Kidney glomerular epithelial cell (primary cell): ENCODE results near the gene DOLPP1.

Experiments
- DNase-seq: peaks from one replicate; lab custom pipeline; 2025; lab: John Stamatoyannopoulos, UW

The DOLPP1 gene

DNA sequence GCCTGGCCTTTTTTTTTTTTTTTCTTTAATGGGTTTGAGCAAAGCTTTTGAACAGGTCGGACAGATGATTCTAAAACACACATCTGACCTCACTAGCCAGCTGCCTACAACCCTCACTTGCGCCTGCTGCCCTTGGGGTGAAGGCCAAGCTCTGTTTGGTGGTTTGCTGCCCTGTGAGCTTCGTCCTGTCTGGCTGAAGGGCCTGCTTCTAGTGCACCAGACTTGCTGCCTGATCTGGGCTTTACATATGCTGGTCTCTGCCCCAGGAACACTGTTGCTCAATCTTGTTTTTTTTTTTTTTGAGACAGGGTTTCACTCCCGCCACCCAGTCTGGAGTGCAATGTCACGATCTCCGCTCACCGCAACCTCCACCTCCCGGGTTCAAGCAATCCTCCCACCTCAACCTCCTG is 16.4 kb upstream of the DOLPP1 start:
- no peak for DNase-seq

DNA sequence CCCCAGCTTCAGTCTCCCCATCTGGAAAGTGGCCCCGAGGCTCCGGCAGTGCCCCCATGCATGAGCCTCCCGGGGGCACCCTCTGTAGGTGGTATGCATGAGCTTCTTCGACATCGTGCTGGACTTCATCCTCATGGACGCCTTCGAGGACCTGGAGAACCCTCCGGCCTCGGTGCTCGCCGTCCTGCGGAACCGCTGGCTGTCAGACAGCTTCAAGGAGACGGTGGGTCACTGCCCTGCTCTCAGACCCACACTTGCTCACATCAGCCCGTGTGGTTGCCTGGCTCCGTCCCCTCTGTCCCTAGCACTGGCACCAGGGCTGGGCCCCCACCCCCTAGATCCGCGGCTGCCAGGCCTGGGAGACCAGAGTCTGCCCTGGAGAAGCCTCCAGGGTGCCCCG is 12.8 kb upstream of the DOLPP1 start:
- DNase-seq, result no peak

DNA sequence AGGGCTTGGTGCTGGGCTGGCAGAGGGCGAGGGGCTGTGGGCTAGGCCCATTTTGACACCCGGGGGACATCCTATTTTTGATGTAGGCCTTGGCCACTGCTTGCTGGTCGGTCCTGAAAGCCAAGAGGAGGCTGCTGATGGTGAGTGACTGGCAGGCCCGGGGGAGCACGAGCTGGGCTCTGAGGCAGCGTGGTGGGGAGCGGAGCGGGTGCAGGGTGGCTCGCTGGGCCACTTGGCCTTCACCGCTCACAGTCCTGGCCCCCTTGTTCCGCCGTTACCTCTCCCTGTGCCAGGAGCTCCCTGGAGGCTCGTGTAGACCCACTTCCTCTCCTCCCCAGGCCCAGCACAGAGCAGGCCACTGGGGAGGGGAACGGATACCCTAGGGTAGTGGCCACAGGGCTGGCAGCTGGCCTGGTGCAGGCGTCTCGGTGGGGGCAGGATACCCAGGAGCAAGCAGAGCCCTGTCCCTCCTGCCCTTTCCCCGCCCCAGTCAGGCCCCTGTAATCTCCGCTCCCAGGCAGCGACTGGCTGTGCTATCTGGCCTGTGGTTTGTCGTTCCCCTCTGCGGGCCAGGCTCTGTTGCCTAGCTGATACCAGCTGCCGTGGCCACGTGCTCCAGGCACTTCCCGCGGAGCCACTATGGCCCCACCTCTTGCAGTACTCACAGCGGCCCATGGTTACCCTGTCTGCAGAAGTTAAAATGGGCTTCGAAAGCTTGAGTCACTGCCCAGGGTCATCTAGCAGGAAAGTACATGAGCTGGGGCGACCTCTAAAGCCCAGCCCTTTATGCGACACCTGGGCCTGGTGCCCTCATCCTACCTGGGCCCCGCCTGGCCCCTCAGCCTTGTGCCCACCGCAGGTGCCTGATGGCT is 11.7 kb upstream of the DOLPP1 start:
- no peak for DNase-seq

DNA sequence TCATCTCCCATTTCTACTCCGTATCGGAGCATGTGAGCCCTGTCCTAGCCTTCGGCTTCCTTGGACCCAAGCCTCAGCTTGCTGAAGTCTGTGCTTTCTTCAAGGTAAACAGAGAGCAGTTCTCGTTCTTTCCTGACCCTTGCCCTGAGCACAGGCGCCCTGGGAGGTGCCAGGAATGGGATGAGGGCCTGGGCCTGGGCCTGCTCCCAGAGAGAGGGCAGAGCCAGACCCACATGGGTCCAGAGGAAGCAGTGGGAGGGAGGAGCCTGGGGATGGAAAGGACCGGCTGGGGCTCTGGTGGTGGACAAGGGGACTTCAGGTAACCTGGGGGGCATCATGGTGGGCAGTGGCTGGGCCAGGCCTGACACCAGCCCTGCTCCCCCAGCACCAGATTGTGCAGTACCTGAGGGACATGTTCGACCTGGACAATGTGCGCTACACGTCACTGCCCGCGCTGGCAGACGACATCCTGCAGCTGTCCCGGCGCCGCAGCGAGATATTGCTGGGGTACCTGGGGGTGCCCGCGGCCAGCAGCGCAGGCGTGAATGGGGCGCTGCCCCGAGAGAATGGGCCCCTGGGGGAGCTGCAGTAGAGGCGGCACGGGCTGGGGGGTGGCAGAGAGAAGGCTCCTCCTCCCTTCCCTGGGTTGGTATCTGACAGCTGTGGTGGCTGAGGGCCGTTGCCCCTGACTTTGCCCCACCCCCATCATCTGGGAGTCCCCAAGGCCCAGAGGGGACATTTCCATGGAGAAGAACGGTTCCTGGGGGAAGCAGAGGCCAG is 10.9 kb upstream of the DOLPP1 start:
- no peak for DNase-seq

DNA sequence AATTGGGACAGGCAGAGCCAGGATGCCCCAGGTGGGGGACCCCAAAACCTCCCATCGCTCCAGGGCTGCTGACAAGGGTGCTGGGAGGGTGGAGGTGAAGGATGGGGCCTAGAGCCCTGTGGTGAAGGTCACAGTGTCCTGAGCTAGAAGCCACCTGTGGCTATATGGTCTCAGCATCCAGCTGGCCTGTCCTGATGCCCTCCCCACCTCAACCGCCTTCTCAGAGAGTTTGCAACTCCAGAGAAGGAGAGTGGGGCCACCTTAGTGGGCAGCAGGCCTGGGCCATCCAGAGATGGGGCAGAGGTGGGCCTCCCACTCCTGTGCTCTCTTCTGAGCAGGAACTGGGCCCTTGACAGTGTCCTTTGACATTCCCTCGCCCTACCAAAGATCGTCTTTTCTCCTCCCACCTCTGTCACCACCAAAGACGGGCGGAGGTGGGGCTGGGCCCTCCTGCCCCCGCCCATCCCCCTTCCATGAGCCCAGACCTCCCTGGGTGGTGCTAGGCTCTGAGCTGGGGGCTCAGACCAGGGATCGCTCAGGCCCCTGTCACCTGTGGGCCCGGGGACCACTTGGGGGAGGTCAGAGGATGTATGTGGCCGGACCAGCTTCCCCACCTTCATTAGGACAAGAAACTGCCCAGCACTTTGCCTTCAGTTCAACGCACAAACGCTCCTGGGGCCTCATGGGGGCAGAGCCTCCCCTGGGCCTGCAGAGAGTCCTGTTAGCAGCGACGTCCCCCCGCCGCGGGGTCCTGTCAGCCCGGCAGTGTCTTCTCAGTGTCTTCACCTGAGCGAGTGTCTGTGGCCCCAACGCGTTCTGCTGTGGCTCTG is 10.0 kb upstream of the DOLPP1 start:
- no peak for DNase-seq

DNA sequence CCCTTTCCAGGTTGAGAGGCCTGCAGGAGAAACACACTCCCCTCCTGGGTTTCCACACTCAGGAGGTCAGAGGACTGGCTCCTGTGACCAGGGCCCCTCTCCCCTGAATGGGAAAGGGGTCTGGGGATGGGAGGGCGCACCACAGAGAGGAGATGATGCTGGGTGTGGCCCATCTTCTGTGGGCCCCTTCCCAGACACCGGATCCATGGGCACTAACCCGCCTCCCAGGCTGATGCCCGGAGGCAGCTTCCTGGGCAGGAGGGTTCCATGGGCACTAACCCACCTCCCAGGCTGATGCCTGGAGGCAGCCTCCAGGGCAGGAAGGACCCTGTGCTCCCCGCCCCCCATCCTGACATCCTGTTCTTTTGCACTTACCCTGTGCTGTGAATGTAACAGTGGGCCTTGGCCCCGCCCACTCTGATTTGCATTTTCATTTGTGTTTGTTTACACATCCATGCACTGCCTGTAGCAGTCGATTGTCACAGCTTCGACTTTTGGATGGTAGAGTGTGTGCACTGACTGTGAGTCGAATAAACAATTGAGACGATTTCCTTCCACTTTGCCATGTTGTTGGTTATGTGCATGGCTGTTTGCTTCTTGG is 9.3 kb upstream of the DOLPP1 start:
- DNase-seq, result no peak

DNA sequence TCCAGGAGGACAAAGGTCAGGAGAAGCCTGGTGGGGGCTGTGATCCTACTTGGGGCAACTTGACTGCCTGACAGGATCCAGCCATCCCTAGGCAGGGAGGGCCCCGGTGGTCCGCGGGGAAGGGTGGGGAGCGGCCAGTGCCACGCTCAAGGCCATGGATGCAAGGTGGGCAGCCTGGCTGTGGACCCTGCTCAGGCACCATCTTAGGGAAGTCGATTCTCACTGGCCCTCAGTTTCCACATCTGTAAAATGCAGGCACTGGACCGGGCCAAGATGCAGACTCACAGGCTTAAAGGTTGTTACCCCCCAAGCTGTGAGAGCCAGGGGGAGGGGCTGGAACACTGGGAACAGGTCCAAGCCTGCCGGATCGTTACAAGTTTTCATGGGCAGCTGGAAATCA is 8.7 kb upstream of the DOLPP1 start:
- no peak for DNase-seq

DNA sequence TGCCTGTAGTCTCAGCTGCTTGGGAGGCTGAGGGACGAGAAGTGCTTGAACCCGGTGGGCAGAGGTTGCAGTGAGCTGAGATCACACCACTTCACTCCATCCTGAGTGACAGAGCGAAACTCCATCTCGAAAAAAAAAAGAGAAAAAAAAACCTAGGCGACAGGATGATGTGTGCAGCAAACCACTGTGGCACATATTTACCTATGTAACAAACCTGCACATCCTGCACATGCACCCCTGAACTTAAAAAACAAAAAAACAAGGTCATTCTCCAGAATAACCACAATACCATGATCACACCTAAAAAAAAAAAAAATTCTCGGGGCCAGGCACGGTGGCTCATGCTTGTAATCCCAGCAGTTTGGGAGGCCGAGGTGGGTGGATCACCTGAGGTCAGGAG is 7.5 kb upstream of the DOLPP1 start:
- no peak for DNase-seq

DNA sequence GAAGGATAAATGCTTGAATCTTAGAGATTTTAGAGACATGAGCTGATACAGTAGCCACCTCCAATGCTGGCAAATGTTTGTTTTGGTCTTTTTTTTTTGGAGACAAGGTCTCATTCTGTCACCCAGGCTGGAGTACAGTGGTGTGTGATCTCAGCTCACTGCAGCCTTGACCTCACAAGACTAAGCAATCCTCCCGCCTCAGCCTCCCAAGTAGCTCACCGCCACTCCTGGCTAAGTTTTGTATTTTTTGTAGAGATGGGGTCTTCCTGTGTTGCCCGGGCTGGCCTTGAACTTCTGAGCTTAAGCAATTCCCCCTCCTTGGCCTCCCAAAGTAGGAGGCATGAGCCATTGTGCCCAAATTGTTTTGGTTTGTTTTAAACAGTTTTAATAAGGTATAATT is 6.8 kb upstream of the DOLPP1 start:
- DNase-seq, result no peak

DNA sequence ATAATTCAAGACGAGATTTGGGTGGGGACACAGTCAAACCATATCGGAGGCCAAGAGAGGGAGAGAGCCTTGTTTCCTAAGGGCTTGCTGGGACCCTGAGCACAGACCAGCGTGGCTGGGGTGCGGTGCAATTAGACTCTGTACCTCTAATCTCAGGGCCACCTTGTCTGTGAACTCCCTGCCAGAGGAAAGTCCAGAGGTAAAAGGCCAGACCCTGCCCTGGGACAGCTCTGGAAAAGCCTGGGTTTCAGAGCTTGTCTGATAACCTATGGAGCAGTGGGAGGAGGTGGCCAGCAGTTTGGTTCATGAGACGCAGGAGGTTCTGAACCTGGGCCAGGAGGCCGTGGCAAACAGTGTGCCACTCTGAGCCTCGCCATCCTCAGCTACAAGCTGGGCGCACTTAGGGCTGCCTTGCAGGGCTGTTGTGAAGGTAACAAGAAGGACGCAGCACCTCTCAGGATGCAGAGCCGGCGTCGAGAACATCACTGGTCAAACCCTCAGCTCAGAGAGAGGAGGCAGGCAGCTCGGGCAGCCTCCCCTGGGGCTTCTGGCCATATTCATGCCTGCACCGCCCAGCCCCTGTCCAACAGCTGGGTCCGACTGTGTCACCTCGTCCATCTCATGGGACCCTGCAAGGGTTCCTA is 4.8 kb upstream of the DOLPP1 start:
- no peak for DNase-seq

DNA sequence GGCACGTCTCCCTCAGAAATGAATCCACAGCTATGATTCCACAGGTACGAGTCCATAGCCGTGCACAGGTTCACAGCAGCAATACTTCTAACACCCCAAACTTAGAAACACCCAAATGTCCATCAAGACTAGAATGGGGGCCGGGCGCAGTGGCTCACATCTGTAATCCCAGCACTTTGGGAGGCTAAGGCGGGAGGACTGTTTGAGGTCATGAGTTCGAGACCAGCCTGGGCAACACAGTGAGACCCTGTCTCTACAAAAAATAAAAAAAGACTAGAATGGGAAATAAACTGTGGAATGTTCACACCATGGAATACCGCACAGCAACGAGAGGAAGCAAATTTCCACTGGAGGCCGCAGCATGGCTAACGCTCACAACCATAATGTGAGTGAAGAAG is 4.3 kb upstream of the DOLPP1 start:
- DNase-seq, result no peak

DNA sequence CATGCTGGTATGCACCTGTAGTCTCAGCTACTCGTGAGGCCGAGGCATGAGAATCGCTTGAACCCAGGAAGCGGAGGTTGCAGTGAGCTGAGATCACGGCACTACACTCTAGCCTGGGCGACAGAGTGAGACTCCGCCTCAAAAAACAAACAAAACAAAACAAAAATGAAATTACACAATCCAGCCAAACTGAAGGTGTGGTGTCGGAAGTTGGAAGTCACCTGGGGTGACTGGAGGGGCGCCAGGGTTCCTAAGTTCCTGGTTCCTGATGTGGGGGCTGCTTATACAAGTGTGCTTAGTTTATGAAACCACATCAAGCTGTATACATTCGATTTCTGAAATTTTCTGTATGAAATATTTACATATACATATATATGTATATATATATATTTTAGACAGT is 3.7 kb upstream of the DOLPP1 start:
- no peak for DNase-seq

DNA sequence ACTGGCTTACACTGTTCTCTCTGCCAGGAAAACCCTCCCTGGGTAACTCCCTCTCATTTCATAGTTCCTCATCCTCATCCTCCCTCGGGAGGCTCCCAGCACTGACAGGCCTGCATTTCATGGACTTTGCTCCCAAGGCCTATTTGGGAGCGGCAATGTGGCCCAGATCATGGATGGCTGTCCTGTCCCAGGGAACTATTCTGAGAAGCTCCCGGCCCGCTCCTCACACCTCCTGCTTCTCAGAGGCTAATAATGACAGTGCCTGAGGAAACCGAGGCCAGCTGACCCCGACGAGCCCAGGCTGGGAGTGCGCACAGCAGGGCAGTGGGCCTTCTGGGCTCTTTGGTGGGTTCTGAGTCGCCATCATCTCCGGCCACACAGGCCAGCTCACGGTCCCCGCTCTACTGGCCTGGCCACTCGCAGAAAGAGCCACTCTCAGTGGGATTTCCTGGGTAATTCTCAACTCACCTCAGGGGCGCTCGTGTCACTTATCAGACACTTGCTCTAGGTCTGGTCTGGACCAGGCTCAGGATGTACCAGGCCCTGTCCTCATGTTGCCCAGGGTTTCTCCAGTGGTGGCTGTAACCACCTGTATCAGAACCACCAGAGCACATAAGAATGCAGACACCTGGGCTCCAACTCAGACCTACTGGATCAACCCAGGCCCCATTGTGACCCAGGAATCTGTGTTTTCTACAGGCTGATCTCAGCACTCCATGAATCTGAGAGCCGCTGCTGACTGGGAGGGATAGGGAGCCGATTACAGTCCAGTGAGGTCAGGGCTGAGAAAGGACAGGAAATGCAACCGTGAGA is 2.0 kb upstream of the DOLPP1 start:
- no peak for DNase-seq

DNA sequence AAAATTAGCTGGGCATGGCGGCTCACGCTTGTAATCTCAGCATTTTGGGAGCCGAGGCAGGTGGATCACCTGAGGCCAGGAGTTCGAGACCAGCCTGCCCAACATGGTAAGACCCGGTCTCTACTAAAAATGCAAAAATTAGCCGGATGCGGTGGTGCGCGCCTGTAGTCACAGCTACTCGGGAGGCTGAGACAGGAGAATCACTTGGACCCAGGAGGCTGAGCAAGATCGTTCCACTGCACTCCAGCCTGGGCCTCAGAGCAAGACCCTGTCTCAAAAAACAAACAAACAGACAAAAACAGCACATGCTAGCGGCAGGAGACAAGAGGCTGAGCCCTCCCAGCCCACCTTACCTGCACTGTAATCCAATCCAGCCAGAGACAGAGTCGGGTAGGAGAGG is 1.1 kb upstream of the DOLPP1 start:
- no peak for DNase-seq

DNA sequence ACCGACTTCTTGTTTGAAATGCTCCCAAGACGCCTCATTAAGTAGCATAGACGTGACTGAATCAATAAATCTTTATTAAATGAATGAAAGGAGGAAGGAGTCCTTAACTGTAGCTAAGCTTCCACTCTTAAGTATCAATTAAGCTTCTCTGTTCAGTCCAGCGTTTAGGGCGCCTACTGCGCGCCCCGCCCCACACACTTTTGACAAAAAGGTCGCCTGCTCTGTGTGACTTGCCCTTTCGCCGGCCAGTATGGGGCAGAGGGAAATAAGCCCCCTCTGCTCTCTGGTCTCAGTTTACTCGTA is 662 bp upstream of the DOLPP1 start:
- no peak for DNase-seq

DNA sequence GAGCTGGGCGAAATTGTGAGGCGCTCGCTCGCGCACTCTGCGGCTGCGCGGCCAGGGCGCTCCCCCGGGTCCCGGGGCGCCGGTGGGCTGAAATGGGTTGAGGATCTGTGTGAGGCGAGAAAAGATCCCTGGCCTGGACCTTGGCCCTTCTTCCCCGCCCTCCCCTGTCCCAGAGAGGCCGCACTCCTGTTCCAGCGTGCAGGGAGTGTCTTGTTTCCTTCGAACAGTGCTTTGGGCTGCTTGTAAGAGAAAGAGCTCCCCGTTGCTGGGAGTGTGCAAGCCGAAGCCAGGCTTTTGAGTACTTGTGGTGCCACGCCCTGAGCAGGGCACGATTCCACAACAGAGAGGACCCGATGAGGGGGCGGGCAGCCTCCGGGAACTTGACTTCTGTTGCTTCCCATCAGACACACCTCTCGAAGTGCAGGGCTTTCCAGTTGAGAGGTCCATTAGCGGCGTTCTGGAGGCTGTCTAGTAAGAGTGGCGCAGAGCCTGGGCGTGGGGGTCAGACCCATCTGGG is 535 bp downstream of the DOLPP1 start:
- no peak for DNase-seq

DNA sequence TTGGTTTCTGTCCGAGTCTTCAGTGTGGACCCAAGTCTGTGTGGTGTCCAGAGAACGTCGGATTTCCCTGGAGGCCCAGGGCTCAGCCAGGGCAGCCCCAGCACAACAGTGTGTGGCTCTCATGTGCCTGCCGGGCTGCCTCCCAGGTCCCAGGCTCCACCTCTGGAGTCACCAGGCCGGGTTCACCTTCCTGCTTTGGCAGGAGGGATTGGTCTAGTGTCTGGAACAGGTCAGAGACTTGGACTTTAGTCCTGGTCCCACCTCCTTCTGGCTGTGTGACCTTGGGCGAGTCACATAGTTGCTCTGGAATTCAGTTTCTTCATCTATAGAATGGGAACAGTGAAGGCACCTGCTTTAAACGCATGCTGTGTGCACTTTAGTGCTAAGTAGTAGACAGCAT is 3.2 kb downstream of the DOLPP1 start:
- DNase-seq, result no peak

DNA sequence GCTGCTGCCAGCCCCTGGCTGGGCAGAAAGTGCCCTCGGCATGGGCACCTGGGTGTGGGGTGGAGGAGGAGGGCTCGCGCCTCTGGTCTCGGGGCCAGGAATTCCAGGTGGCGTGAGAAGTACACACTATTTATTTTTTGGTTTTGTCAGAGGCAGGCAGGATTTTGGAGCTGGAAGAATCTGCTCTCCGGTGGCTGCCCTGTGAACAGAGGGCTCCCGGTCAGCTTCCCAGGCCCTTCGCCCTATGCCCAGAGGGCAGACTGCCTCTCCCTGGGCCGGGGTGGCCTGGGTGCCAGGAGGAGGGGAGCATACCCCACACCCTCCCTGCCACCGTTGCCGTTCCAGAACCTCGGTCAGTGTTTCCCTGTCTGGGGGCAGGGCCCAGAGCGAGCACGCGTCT is 8.3 kb downstream of the DOLPP1 start:
- DNase-seq, result no peak

DNA sequence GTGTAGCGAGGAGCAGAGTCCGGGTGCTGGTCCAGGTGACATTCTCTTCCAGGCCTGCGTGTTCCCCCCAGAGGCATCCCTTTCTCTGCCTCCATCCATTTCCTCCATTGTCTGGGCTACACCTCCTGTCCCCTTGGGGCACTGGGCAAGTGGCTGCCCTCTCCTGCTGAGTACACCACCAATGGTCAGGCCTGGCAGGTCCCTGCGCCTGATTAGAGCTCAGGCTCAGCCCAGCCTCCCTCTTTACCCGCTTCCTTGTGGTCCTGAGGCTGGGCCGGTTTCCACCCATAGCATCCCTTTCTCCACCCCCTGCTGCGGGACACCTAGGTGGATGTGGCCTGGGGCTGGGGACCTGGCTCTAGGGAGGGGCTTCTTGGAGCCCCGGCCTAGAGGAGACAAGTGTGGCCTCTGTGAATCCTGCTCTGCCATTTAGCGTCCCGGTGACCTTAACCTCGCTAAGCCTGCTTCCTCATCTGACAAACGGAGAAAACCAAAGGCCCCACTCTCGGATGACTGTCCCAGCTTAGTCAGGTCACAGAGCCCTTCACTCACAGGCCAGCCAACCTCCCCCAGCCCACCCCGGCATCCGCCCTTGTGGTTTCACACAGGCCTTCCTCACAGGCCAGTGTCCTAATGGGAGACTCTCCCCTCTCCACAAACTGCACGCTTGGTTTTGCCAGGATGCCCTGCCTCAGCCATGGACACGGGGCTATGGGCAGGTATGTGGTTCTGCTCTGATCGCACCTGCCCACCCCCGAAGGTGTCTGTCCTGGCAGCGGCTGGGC is 12.9 kb downstream of the DOLPP1 start:
- no peak for DNase-seq
